Smooth muscle cell (in vitro differentiated cells): ENCODE results near the gene SEMA3B. TPM values are rescaled to one million over a fixed set of nuclear protein-coding genes. Genes with fewer than 3 reads are reported as not detected.

Source experiments
- DNase-seq: peaks from one replicate; lab custom pipeline; 2025; ENCODE audit not compliant: unreplicated experiment; lab: John Stamatoyannopoulos, UW
- H2AFZ ChIP-seq: fragments of 200-600 bp; sonication (generic); 2 replicates; pipeline ENCODE4 v1.6.0; 2016; ENCODE audit warnings: antibody characterized with exemption, low read depth, mild to moderate bottlenecking
- H3F3A ChIP-seq: fragments of 200-600 bp; sonication (generic); 2 replicates; pipeline ENCODE4 v1.6.0; 2017; ENCODE audit warnings: antibody characterized with exemption, low read depth
- H3K27ac ChIP-seq: fragments of 200-600 bp; sonication (generic); 2 replicates; pipeline ENCODE4 v1.5.1; 2016; ENCODE audit warnings: low read depth, mild to moderate bottlenecking
- H3K27me3 ChIP-seq: fragments of 200-600 bp; sonication (generic); 2 replicates; pipeline ENCODE4 v1.6.1; 2016; ENCODE audit warnings: low read depth, mild to moderate bottlenecking
- H3K36me3 ChIP-seq: fragments of 200-600 bp; sonication (generic); 2 replicates; pipeline ENCODE4 v1.5.1; 2016; ENCODE audit warnings: low read depth
- H3K4me1 ChIP-seq: fragments of 200-600 bp; sonication (generic); 2 replicates; pipeline ENCODE4 v1.5.1; 2016; ENCODE audit warnings: low read depth
- H3K4me2 ChIP-seq: fragments of 200-600 bp; sonication (generic); 2 replicates; pipeline ENCODE4 v1.6.0; 2016; ENCODE audit warnings: mild to moderate bottlenecking
- H3K4me3 ChIP-seq: fragments of 200-600 bp; sonication (generic); 2 replicates; pipeline ENCODE4 v1.5.1; 2016; ENCODE audit warnings: mild to moderate bottlenecking
- H3K79me2 ChIP-seq: fragments of 200-600 bp; sonication (generic); 2 replicates; pipeline ENCODE4 v1.6.0; 2016; ENCODE audit warnings: low read depth, mild to moderate bottlenecking
- H3K9ac ChIP-seq: fragments of 200-600 bp; sonication (generic); 2 replicates; pipeline ENCODE4 v1.6.0; 2016; ENCODE audit warnings: low read depth
- H3K9me3 ChIP-seq: fragments of 200-600 bp; sonication (generic); replicated peaks from 2 replicates; pipeline ENCODE4 v1.5.1; 2016; ENCODE audit warnings: low read depth
- H4K20me1 ChIP-seq: fragments of 200-600 bp; sonication (generic); 2 replicates; pipeline ENCODE4 v1.6.0; 2016; ENCODE audit warnings: low read depth
- CTCF ChIP-seq: fragments of 200-600 bp; sonication (generic); IDR thresholded peaks from 2 replicates; pipeline ENCODE4 v1.5.1; 2017; ENCODE audit warnings: borderline replicate concordance, mild to moderate bottlenecking, antibody characterized with exemption; ENCODE audit not compliant: insufficient read depth, poor library complexity, severe bottlenecking
- WGBS: methylation state at CpG from one replicate; pipeline ENCODE4 v1.1.7; 2016; ENCODE audit warnings: low lambda C conversion rate; 5-methylcytosine and 5-hydroxymethylcytosine counted together
- polyA plus RNA-seq: library from polyadenylated mRNA; unstranded; fragments of >200 nt; fragmentation: Nextera tagmentation; extraction: Ambion mirVana; gene quantifications from 2 replicates; pipeline ENCODE4 v1.2.1, GENCODE V29; 2016
- total RNA-seq: library from RNA; depleted of rRNA; stranded (reverse); fragments of >200 nt; gene quantifications from 2 replicates; pipeline ENCODE4 v1.2.3, GENCODE V29; 2014

SEMA3B gene
- 26.8 and 48.3 TPM in 2 replicates for total RNA-seq
- polyA plus RNA-seq = 26.3 and 70.7 TPM in 2 replicates

GRCh38 chr3:50268703-50269451 is at the start of gene SEMA3B:
TSS of gene SEMA3B (plus strand) at chr3:50269147. CDS start at chr3:50269241, 94 bp downstream.
- TF ChIP-seq CTCF = no peak
- Histone ChIP-seq H3K27ac (peak within 1 kb of the TSS; percentile 67), H3K4me1 (peaks cover 49% of the 10 kb centered on the region), H3K79me2 (no peaks in the 10 kb centered on the region), H3K4me2 (peak within 1 kb of the TSS; percentile 94), H3K9ac (peak within 1 kb of the TSS; percentile 48), H3F3A (peaks cover 15% of the 10 kb centered on the region), H3K27me3 (peaks cover 9% of the 10 kb centered on the region), H2AFZ (no peak within 1 kb of the TSS), H3K4me3 (peak within 1 kb of the TSS; percentile 27), H3K9me3 (no peaks in the 10 kb centered on the region), H3K36me3 (no peaks in the 10 kb centered on the region), H4K20me1 (no peaks in the 10 kb centered on the region)
- no peak for DNase-seq
- 54% methylated on average over 21 of the region's 21 CpGs for WGBS

GRCh38 chr3:50219285-50219684 is 49.7 kb upstream of the SEMA3B start:
- no peak overlapping the region for H3K4me2 ChIP-seq
- H3K9ac ChIP-seq = no peak overlapping the region
- no peak for TF ChIP-seq CTCF
- no peaks in the 10 kb centered on the region for H4K20me1 ChIP-seq
- H3K4me3 ChIP-seq = no peak overlapping the region
- no peaks in the 10 kb centered on the region for H3K36me3 ChIP-seq
- H2AFZ ChIP-seq = no peak overlapping the region
- no peaks in the 10 kb centered on the region for H3F3A ChIP-seq
- no peaks in the 10 kb centered on the region for H3K4me1 ChIP-seq
- no peak overlapping the region for H3K27ac ChIP-seq
- 93% methylated on average over 5 of the region's 5 CpGs for WGBS
- DNase-seq = no peak
- no peaks in the 10 kb centered on the region for H3K79me2 ChIP-seq
- no peaks in the 10 kb centered on the region for H3K27me3 ChIP-seq
- no peaks in the 10 kb centered on the region for H3K9me3 ChIP-seq

- no peaks in the 10 kb centered on the region for H3K36me3 ChIP-seq
- no peak overlapping the region for H3K4me2 ChIP-seq
- H3K9me3 ChIP-seq = no peaks in the 10 kb centered on the region
- H3K27ac ChIP-seq = no peak overlapping the region
- no peak overlapping the region for H2AFZ ChIP-seq
- TF ChIP-seq CTCF = no peak
- no peak for DNase-seq
- no peaks in the 10 kb centered on the region for H3K4me1 ChIP-seq
- no peaks in the 10 kb centered on the region for H3F3A ChIP-seq
- no peak overlapping the region for H3K9ac ChIP-seq
- no peak overlapping the region for H3K4me3 ChIP-seq
- H3K79me2 ChIP-seq = no peaks in the 10 kb centered on the region
- H4K20me1 ChIP-seq = no peaks in the 10 kb centered on the region
- no peaks in the 10 kb centered on the region for H3K27me3 ChIP-seq
- 89% methylated on average over 6 of the region's 6 CpGs for WGBS
Measured at GRCh38 chr3:50220109-50220508, 48.8 kb upstream of the SEMA3B start.

GRCh38 chr3:50221051-50221410 is 47.9 kb upstream of the SEMA3B start:
- H3K9ac ChIP-seq = no peak overlapping the region
- H2AFZ ChIP-seq = no peak overlapping the region
- WGBS = 91% methylated on average over 4 of the region's 4 CpGs

More at GRCh38 chr3:50221051-50221410, 47.9 kb upstream of the SEMA3B start:
- H3K4me3 ChIP-seq = no peak overlapping the region
- no peaks in the 10 kb centered on the region for H3K4me1 ChIP-seq
- no peak overlapping the region for H3K27ac ChIP-seq
- H4K20me1 ChIP-seq = no peaks in the 10 kb centered on the region
- no peak for DNase-seq
- no peaks in the 10 kb centered on the region for H3K27me3 ChIP-seq
- H3K79me2 ChIP-seq = no peaks in the 10 kb centered on the region
- no peaks in the 10 kb centered on the region for H3K36me3 ChIP-seq
- no peak overlapping the region for H3K4me2 ChIP-seq
- H3F3A ChIP-seq = no peaks in the 10 kb centered on the region
- TF ChIP-seq CTCF = no peak
- no peaks in the 10 kb centered on the region for H3K9me3 ChIP-seq
